H1 (cell line): Measurements from ENCODE around the gene LCN12. TPM values are rescaled to one million over a fixed set of nuclear protein-coding genes. Genes with fewer than 3 reads are reported as not detected.

ENCODE experiments used
- ATF3 ChIP-seq: IDR thresholded peaks from 2 replicates; pipeline ENCODE4 v1.6.1; 2011; ENCODE audit warnings: low read depth, mild to moderate bottlenecking, low read length; ENCODE audit not compliant: insufficient read depth
- CHD2 ChIP-seq: IDR thresholded peaks from 2 replicates; pipeline ENCODE4 v1.6.1; 2012; ENCODE audit warnings: low read length, improper control_type of control experiment
- CREB1 ChIP-seq: IDR thresholded peaks from 2 replicates; pipeline ENCODE4 v1.6.1; 2012; ENCODE audit warnings: inconsistent platforms
- HDAC2 ChIP-seq, 2 experiments: fragments of 300-600 bp in 1 of 2; sonication (generic) in 1 of 2; IDR thresholded peaks; 2 replicates each; pipeline ENCODE4 v1.6.1; 2011 to 2012; ENCODE audit warnings: low read depth in 2 of 2, low read length in 2 of 2, mild to moderate bottlenecking in 2 of 2, moderate library complexity in 2 of 2, borderline replicate concordance in 1 of 2, inconsistent platforms in 1 of 2
- MAFK ChIP-seq: IDR thresholded peaks from 2 replicates; pipeline ENCODE4 v1.6.1; 2012; ENCODE audit warnings: low read depth, mild to moderate bottlenecking, improper control_type of control experiment, low read length
- PHF8 ChIP-seq: fragments of 200-600 bp; sonication (generic); conservative IDR thresholded peaks from 2 replicates; pipeline ENCODE4 v1.7.1; 2012; ENCODE audit warnings: low read depth, mild to moderate bottlenecking, inconsistent platforms, low read length, moderate library complexity
- POLR2AphosphoS5 ChIP-seq: IDR thresholded peaks from 2 replicates; pipeline ENCODE4 v1.6.1; 2011; ENCODE audit warnings: low read depth, low read length
- RNF2 ChIP-seq: fragments of 200-900, 300-1000 bp; sonication (generic); IDR thresholded peaks from 2 replicates; pipeline ENCODE4 v1.7.1; 2016; ENCODE audit warnings: borderline replicate concordance, low read depth, mild to moderate bottlenecking, antibody characterized with exemption, low read length; ENCODE audit not compliant: poor library complexity, severe bottlenecking; ENCODE audit errors: missing control alignments
- RXRA ChIP-seq: IDR thresholded peaks from 2 replicates; pipeline ENCODE4 v1.6.1; 2011; ENCODE audit warnings: low read depth, mild to moderate bottlenecking, low read length, moderate library complexity; ENCODE audit not compliant: insufficient read depth
- TAF1 ChIP-seq: IDR thresholded peaks from 2 replicates; pipeline ENCODE4 v1.6.1; 2011; ENCODE audit warnings: mild to moderate bottlenecking, low read depth, low read length
- polyA plus RNA-seq, 7 experiments: library from polyadenylated mRNA; depleted of rRNA in 3 of 7; stranded (reverse) in 5 of 7; unstranded in 2 of 7; fragments of >200 nt in 5 of 7; fragments of 200-250 nt in 2 of 7; gene quantifications; 1 replicate in 5 of 7; 2 replicates in 1 of 7; 4 replicates in 1 of 7; pipeline versions ENCODE4 v1.2.1 to v1.2.3, GENCODE V29; 2011 to 2013; ENCODE audit warnings: missing spikeins in 2 of 7, mixed read lengths in 2 of 7
- total RNA-seq: library from RNA; stranded (reverse); fragmentation: NEBNext Ultra II Directional; extraction: Animal tissue kit (Norgen Biotek cat#: 25700); gene quantifications from 2 replicates; pipeline ENCODE4 v1.2.1, GENCODE V29; 2021

The LCN12 gene
- total and polyA plus RNA-seq, 2 of the 8 experiments (the other 6 are each of a cell fraction or from before 2014, with no cell fraction given): 1.1 to 1.7 TPM

GRCh38 chr9:136997371-136997770 is 45.3 kb downstream of the LCN12 start (continued):
- TF ChIP-seq ATF3 (no peak), RNF2 (no peak), CREB1 (no peak), PHF8 (no peak), RXRA (no peak), MAFK (no peak), POLR2AphosphoS5 (no peak), HDAC2 (IDR thresholded peaks at IDR 0.05; ENCODE audit: borderline replicate concordance in 1 of 2, low read depth in 2 of 2, low read length in 2 of 2) (no peak), CHD2 (no peak), TAF1 (no peak)
